GM19438 (cell line): ENCODE data around the gene FAM47E.
"Not testable (repeated sequence)": the region's sequence is repeated elsewhere in the genome, so short reads cannot be mapped to it uniquely, and the experiment has no call there.

Source experiments
- ATAC-seq: cut with Tn5 transposase; IDR thresholded peaks from one replicate; pipeline ENCODE4 v1.9.1; 2021; ENCODE audit warnings: low read depth; ENCODE audit not compliant: unreplicated experiment

The FAM47E gene

DNA sequence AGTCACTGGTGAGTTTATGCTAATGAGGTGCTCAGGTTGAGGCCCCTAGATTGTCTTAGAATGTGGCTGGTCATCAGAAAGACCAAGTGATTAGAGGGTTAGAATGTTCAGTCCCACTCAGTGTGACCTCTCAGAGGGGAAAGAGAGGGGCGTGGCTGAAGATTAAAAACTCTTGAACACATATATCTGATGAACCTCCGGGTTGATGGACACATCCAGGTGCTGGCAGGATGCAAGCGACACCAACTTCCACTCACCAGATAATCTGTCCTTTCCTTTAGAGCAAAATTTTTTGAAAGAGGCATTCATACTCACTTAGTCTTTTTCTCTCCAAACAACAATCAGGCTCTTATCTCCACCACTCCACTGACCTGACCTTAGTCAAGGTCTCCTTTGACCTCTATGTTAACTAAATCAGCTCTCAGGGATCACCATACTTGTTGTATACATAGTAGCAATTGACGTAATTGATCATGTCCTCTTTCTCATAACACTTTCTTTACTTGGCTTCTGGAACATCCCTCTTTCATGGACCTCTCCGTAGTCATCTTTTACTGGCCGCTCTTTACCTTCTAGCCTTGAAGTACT is 14.2 kb downstream of the FAM47E start:
- ATAC-seq: no peak

GRCh38 chr4:76266627-76267026 is 15.1 kb downstream of the FAM47E start:
- ATAC-seq: no peak

DNA sequence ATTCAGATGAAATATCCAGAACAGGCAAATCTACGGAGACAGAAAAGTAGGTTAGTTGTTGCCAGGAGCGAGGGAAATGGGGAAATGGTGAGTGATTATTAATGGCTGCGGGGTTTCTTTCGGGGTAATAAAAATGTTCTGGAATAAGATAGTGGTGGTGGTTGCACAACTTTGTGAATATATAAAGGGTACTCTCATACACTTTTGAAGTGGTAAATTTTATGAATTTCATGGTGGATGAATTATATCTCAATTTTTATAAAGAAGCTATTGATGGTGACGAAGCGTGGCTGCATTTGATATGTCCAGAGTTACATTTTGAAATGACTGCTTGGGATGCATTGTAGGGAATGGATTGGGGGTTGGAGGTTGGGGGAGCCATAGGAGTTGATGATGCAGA is 16.3 kb downstream of the FAM47E start:
- no peak for ATAC-seq

- no peak for ATAC-seq
These were observed 19.0 kb downstream of the FAM47E start for GRCh38 chr4:76270244-76271175.

DNA sequence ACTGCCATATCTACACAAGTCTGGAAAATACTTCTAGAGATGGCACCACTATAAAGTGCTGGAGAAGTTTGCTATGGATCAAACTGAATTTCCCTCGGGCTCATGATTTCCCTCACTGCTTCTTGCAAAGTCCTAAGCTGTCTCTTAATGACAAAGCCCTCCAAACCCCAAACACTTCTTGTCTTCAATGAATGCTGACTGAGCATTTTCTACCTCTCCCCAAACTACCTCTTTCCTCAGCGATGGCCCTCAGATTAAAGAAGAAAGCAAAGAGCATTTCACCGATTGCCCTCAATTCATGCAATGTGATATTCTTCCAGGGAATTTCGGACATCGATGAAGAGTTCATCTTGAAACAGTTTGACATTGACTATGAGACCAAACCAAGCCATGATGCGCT is 19.7 kb downstream of the FAM47E start:
- ATAC-seq: no peak

GRCh38 chr4:76272073-76272472 is 20.6 kb downstream of the FAM47E start:
- ATAC-seq: no peak

GRCh38 chr4:76272582-76272981 is 21.1 kb downstream of the FAM47E start:
- no peak for ATAC-seq

GRCh38 chr4:76272999-76273398 is 21.5 kb downstream of the FAM47E start:
- no peak for ATAC-seq

- no peak for ATAC-seq
These were observed 24.1 kb downstream of the FAM47E start for GRCh38 chr4:76275486-76276124.

DNA sequence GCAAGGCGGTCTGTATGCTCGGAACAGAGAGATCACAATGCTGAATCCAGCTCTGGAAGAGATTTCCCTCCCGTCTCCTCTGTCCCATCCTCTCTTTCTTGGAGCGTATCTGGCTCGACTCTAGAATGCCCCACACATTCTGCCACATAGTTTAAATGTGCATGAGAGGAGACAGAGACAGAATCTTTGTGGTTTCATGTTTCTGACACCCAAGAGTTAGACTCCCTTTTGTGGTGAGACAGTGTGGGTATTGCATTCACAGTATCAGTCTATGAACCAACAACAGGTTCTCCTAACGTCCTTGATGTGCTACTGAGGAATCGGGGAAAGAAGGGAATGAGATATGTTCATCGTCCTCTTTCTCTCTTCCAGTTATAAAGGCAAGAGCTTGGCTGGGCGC is 25.3 kb downstream of the FAM47E start:
- no peak for ATAC-seq

GRCh38 chr4:76277667-76278066 is 26.1 kb downstream of the FAM47E start:
- ATAC-seq: no peak

DNA sequence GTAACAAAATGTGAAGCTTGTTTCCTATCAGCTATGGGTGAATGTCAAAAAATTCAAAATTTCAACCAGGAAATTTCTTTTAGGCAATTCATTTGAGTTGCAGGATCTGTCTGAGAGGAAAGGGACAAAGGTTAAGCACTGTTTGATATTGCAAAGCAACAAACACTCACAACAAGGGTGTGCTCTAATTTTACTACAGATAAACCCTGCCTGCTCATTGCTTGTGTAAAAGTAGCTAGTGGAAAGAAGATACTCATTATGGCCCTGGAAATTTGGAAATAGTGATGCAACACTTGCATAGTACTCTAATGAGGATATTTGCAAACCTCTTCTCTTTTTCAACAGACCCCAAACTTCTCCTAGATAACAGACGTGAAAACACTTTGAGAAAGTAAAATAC is 27.1 kb downstream of the FAM47E start:
- ATAC-seq: no peak

- no peak for ATAC-seq
These were observed 27.9 kb downstream of the FAM47E start for GRCh38 chr4:76279462-76279861.

GRCh38 chr4:76280488-76281441 is 29.2 kb downstream of the FAM47E start:
- no peak for ATAC-seq

DNA sequence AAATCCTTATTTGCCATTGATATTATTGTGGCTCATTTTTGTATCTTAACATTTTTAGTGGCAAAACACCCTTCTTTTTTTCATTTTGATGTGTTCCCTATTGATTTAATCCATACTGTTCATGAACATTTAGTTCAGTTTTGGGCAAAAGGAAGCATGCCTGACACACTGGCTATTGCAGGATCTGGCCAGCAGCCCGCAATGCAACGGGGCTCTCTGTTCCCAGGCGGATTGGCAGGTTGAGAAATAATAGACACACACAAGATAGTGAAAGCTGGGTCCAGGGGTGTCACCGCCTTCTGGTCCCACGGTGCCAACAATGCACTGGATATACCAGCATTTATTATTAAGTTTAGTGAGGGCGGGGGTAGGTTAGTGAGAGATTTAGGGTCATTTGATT is 30.1 kb downstream of the FAM47E start:
- not testable (repeated sequence) for ATAC-seq

- ATAC-seq: no peak
These were observed 31.6 kb downstream of the FAM47E start for GRCh38 chr4:76282941-76283689.

GRCh38 chr4:76283900-76284299 is 32.4 kb downstream of the FAM47E start:
- ATAC-seq: no peak

- not testable (repeated sequence) for ATAC-seq
These were observed 36.3 kb downstream of the FAM47E start for GRCh38 chr4:76287811-76288210.

- no peak for ATAC-seq
These were observed 41.2 kb downstream of the FAM47E start for GRCh38 chr4:76292730-76293129.

- ATAC-seq: no peak
These were observed 42.3 kb downstream of the FAM47E start for GRCh38 chr4:76293772-76294171.
